ENCODE results near the gene HPS5. TPM values are rescaled to one million over a fixed set of nuclear protein-coding genes. Genes with fewer than 3 reads are reported as not detected.

HPS5 gene, protein sequence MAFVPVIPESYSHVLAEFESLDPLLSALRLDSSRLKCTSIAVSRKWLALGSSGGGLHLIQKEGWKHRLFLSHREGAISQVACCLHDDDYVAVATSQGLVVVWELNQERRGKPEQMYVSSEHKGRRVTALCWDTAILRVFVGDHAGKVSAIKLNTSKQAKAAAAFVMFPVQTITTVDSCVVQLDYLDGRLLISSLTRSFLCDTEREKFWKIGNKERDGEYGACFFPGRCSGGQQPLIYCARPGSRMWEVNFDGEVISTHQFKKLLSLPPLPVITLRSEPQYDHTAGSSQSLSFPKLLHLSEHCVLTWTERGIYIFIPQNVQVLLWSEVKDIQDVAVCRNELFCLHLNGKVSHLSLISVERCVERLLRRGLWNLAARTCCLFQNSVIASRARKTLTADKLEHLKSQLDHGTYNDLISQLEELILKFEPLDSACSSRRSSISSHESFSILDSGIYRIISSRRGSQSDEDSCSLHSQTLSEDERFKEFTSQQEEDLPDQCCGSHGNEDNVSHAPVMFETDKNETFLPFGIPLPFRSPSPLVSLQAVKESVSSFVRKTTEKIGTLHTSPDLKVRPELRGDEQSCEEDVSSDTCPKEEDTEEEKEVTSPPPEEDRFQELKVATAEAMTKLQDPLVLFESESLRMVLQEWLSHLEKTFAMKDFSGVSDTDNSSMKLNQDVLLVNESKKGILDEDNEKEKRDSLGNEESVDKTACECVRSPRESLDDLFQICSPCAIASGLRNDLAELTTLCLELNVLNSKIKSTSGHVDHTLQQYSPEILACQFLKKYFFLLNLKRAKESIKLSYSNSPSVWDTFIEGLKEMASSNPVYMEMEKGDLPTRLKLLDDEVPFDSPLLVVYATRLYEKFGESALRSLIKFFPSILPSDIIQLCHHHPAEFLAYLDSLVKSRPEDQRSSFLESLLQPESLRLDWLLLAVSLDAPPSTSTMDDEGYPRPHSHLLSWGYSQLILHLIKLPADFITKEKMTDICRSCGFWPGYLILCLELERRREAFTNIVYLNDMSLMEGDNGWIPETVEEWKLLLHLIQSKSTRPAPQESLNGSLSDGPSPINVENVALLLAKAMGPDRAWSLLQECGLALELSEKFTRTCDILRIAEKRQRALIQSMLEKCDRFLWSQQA
- 11.1 and 16.2 TPM in 2 replicates for total RNA-seq

DNA sequence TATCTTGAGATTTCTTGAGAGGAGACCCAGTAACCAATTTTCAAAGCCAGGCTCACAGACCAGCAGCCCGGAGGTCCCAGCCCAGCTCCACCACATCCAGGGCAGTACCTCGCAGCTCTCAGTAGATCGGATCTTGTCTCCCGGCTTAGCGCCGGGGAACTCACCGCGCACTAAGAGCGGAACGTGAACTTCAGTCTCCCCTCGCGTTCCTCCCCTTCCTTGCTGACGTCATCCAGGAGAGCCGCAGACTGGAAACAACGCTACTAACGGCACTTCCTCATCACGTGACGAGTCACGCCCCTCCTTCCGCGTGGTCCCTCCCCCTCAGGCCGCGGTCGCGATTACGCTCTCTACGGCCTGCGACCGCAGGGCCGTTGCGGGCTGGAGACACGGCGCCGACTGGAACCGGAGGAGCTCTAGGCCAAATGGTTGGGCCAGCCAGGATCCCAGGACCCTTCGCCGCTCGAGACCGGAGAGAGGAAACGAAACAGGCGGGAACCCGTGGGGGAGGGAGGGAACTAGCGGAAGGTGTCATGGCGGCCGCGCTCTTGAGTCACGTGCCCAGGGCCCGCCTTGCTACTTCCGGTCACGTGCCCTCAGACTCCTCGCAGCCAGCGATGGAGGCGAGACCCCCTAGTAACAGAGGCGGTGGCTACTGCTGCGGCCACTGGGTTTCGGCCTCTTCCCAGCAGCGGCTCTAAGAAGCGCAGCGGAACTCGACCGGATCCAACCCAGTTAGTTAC lies at the start of gene HPS5, which contains the start of gene GTF2H1:
HPS5 (minus strand) TSS at position 172 of the 743 bp plus-strand sequence. CDS start 4,282 bp downstream, outside the sequence.
GTF2H1 (plus strand) TSS at position 599 of the 743 bp plus-strand sequence. CDS start 10,508 bp downstream, outside the sequence.

GRCh38 chr11:18265949-18266348 lies 56.0 kb downstream of the HPS5 start, which contains the start of gene SAA1:
Gene SAA1, plus strand, starts transcription at chr11:18266264. Its CDS starts 624 bp downstream, at chr11:18266888.

GRCh38 chr11:18248561-18248960 lies 73.4 kb downstream of the HPS5 start, which contains the start of gene SAA2:
Gene SAA2, minus strand, starts transcription at chr11:18248668. Its CDS starts 657 bp downstream, at chr11:18248011.

DNA sequence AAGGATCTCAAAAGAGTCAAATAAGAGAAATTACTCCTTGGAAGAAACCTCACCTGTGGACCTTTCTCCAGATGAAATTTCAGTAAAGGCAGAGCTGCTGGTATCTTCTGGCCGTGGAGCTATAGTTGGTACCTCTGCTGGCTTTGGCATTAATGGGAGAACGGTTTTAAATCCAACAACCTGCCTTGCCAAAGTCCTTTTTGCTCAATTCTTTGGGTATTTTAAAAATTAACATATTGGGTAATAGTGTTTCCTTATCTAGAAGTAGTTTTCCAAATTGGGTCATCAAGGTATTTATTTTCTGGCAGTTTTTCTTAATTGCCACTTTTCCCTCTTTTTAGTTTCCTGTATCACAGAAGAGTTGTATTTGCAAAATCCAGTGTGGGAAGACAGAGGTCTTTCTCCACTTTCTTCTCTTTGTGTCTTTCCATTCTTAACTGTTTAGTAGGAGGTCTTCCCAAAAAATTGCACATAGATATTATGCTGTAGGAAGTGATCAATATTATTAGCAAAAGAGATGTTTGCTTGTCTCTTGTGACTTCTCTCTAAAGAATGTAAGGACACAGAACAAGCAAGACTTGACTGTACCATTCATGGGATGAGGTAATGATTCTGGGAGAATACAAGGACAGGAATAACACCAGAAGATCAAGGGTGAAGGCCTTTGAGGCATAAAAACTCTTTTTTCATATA lies 85.1 kb downstream of the HPS5 start, which contains the start of gene SAA4:
SAA4 (minus strand) TSS at position 139 of the 693 bp plus-strand sequence. CDS start 876 bp downstream, outside the sequence.

Other genes with a start within 250 kb of the HPS5 start
- gene SAAL1, start 216.1 kb downstream of the HPS5 start, total RNA-seq: 2.7 and 3.0 TPM in 2 replicates
- not detected in 2 replicates for gene MRGPRX3, start 189.6 kb downstream of the HPS5 start, total RNA-seq
- gene MRGPRX4, start 149.3 kb downstream of the HPS5 start, total RNA-seq: not detected in 2 replicates
- not detected in 2 replicates for gene SAA4, start 85.3 kb downstream of the HPS5 start, total RNA-seq
- gene SAA2, start 73.5 kb downstream of the HPS5 start, total RNA-seq: not detected in 2 replicates
- not detected in 2 replicates for gene SAA1, start 55.9 kb downstream of the HPS5 start, total RNA-seq
- 35.0 and 39.8 TPM in 2 replicates for gene GTF2H1, start 427 bp upstream of the HPS5 start, total RNA-seq
- 1,119 and 1,165 TPM in 2 replicates for gene LDHA, start 72.4 kb upstream of the HPS5 start, total RNA-seq
- 0.25 and 2.4 TPM in 2 replicates for gene LDHC, start 90.2 kb upstream of the HPS5 start, total RNA-seq
- not detected in 2 replicates for gene LDHAL6A, start 133.7 kb upstream of the HPS5 start, total RNA-seq
- gene TSG101, start 204.8 kb upstream of the HPS5 start, total RNA-seq: 53.5 and 87.3 TPM in 2 replicates